Progenitor cell of endocrine pancreas (in vitro differentiated cells): Measurements from ENCODE around the gene STK32B. TPM values are rescaled to one million over a fixed set of nuclear protein-coding genes. Genes with fewer than 3 reads are reported as not detected.

ENCODE experiments used
- DNase-seq: peaks from one replicate; pipeline ENCODE4 v3.0.0; 2021; ENCODE audit warnings: low spot score; ENCODE audit not compliant: unreplicated experiment
- H3K27ac Mint-ChIP-seq: 2 replicates; pipeline ENCODE4 v1.8.0; 2021; ENCODE audit warnings: mild to moderate bottlenecking, moderate library complexity, mixed read lengths
- H3K27me3 Mint-ChIP-seq: 2 replicates; pipeline ENCODE4 v1.8.0; 2021; ENCODE audit warnings: mixed read lengths
- H3K36me3 Mint-ChIP-seq: 2 replicates; pipeline ENCODE4 v1.8.0; 2022; ENCODE audit warnings: mixed read lengths; ENCODE audit not compliant: insufficient read depth
- H3K4me1 Mint-ChIP-seq: 2 replicates; pipeline ENCODE4 v1.8.0; 2021; ENCODE audit warnings: low read depth, mixed read lengths
- H3K4me3 Mint-ChIP-seq: 2 replicates; pipeline ENCODE4 v1.8.0; 2021; ENCODE audit warnings: low read depth, mild to moderate bottlenecking, moderate library complexity, mixed read lengths
- H3K9me3 Mint-ChIP-seq: 2 replicates; pipeline ENCODE4 v1.8.0; 2021; ENCODE audit warnings: low read depth, mixed read lengths
- CTCF ChIP-seq: fragments of 200-600 bp; sonication (generic); IDR thresholded peaks from one replicate; pipeline ENCODE4 v1.5.0; 2021; ENCODE audit warnings: antibody characterized with exemption, mild to moderate bottlenecking; ENCODE audit not compliant: unreplicated experiment
- total RNA-seq: library from RNA; stranded (reverse); gene quantifications from 2 replicates; pipeline ENCODE4 v1.2.1, GENCODE V29; 2021

STK32B gene
- total RNA-seq, 1 donor from 2014 or later = 0.36 TPM

GRCh38 chr4:5186271-5187064, 135.2 kb downstream of the STK32B start:
- H3K27ac Mint-ChIP-seq = no peak overlapping the region

GRCh38 chr4:5188130-5188529, 136.8 kb downstream of the STK32B start:
- H3K4me1 Mint-ChIP-seq = no peaks in the 10 kb centered on the region
- H3K4me3 Mint-ChIP-seq = no peak overlapping the region
- H3K27ac Mint-ChIP-seq = no peak overlapping the region
- H3K27me3 Mint-ChIP-seq = peaks cover 5% of the 10 kb centered on the region
- TF ChIP-seq CTCF = no peak
- H3K9me3 Mint-ChIP-seq = no peaks in the 10 kb centered on the region
- H3K36me3 Mint-ChIP-seq = no peaks in the 10 kb centered on the region
- DNase-seq = no peak

More at GRCh38 chr4:5186271-5187064, 135.2 kb downstream of the STK32B start:
- DNase-seq = no peak
- no peaks in the 10 kb centered on the region for H3K4me1 Mint-ChIP-seq
- TF ChIP-seq CTCF = no peak
- H3K4me3 Mint-ChIP-seq = no peak overlapping the region
- no peaks in the 10 kb centered on the region for H3K9me3 Mint-ChIP-seq
- H3K36me3 Mint-ChIP-seq = no peaks in the 10 kb centered on the region
- peaks cover 8% of the 10 kb centered on the region for H3K27me3 Mint-ChIP-seq

GRCh38 chr4:5191831-5192230, 140.6 kb downstream of the STK32B start:
- Mint-ChIP-seq H3K36me3 (no peaks in the 10 kb centered on the region), H3K27ac (no peak overlapping the region), H3K4me1 (no peaks in the 10 kb centered on the region), H3K4me3 (no peak overlapping the region), H3K9me3 (no peaks in the 10 kb centered on the region), H3K27me3 (no peaks in the 10 kb centered on the region)
- no peak for TF ChIP-seq CTCF
- DNase-seq = no peak

GRCh38 chr4:5192271-5192670, 141.0 kb downstream of the STK32B start:
- no peaks in the 10 kb centered on the region for H3K36me3 Mint-ChIP-seq
- TF ChIP-seq CTCF = no peak
- no peaks in the 10 kb centered on the region for H3K4me1 Mint-ChIP-seq

GRCh38 chr4:5192678-5193077, 141.4 kb downstream of the STK32B start:
- H3K4me3 Mint-ChIP-seq = no peak overlapping the region
- TF ChIP-seq CTCF = no peak
- no peaks in the 10 kb centered on the region for H3K9me3 Mint-ChIP-seq
- H3K36me3 Mint-ChIP-seq = no peaks in the 10 kb centered on the region
- no peaks in the 10 kb centered on the region for H3K4me1 Mint-ChIP-seq
- H3K27me3 Mint-ChIP-seq = no peaks in the 10 kb centered on the region
- DNase-seq = no peak
- no peak overlapping the region for H3K27ac Mint-ChIP-seq

More at GRCh38 chr4:5192271-5192670, 141.0 kb downstream of the STK32B start:
- Mint-ChIP-seq H3K27me3 (no peaks in the 10 kb centered on the region), H3K4me3 (no peak overlapping the region), H3K27ac (no peak overlapping the region), H3K9me3 (no peaks in the 10 kb centered on the region)
- no peak for DNase-seq
